NCI-H345 treated with DMSO at 0.1 percent for 48 hours (cell line): ENCODE data around the gene SNTA1.
"Not testable (repeated sequence)": the region's sequence is repeated elsewhere in the genome, so short reads cannot be mapped to it uniquely, and the experiment has no call there.

Source experiments
- DNase-seq: peaks from one replicate; lab custom pipeline; 2025; ENCODE audit not compliant: unreplicated experiment; lab: John Stamatoyannopoulos, UW

SNTA1 gene

GRCh38 chr20:33466303-33466646 is 22.7 kb upstream of the SNTA1 start:
- DNase-seq, result no peak

GRCh38 chr20:33465481-33466302 is 22.1 kb upstream of the SNTA1 start:
- DNase-seq, result no peak

- DNase-seq, result not testable (repeated sequence)
These were observed 21.2 kb upstream of the SNTA1 start for GRCh38 chr20:33464759-33465158.

GRCh38 chr20:33463332-33464101 is 20.0 kb upstream of the SNTA1 start:
- no peak for DNase-seq

GRCh38 chr20:33460711-33461110 is 17.1 kb upstream of the SNTA1 start:
- peak; percentile 45 for DNase-seq

- DNase-seq, result no peak
These were observed 16.0 kb upstream of the SNTA1 start for GRCh38 chr20:33459599-33459998.

- DNase-seq, result peak; percentile 87
These were observed 13.5 kb upstream of the SNTA1 start for GRCh38 chr20:33456916-33457642.

- no peak for DNase-seq
These were observed 7.3 kb upstream of the SNTA1 start for GRCh38 chr20:33450867-33451266.

- DNase-seq, result no peak
These were observed 2.5 kb upstream of the SNTA1 start for GRCh38 chr20:33445881-33446625.

- DNase-seq, result peak; percentile 42
These were observed 1.4 kb upstream of the SNTA1 start for GRCh38 chr20:33444797-33445560.

- DNase-seq, result no peak
These were observed 504 bp downstream of the SNTA1 start for GRCh38 chr20:33443006-33443511.

- DNase-seq, result no peak
These were observed 1.2 kb downstream of the SNTA1 start for GRCh38 chr20:33442136-33443005.

GRCh38 chr20:33441142-33441955 is 2.2 kb downstream of the SNTA1 start:
- no peak for DNase-seq

- not testable (repeated sequence) for DNase-seq
These were observed 3.0 kb downstream of the SNTA1 start for GRCh38 chr20:33440562-33440961.

- no peak for DNase-seq
These were observed 5.1 kb downstream of the SNTA1 start for GRCh38 chr20:33438481-33438880.

- no peak for DNase-seq
These were observed 6.2 kb downstream of the SNTA1 start for GRCh38 chr20:33437141-33437911.

GRCh38 chr20:33434434-33434833 is 9.1 kb downstream of the SNTA1 start:
- DNase-seq, result no peak
